IPS DF 19.7 (cell line): ENCODE results near the gene DNAH7.
"Not testable (repeated sequence)": the region's sequence is repeated elsewhere in the genome, so short reads cannot be mapped to it uniquely, and the experiment has no call there.

Experiments
- DNase-seq: peaks from one replicate; pipeline ENCODE4 v3.0.0-alpha.2; 2013; ENCODE audit warnings: low read depth, low spot score

Gene DNAH7

GRCh38 chr2:195730912-195731311 is 337.7 kb downstream of the DNAH7 start:
- no peak for DNase-seq

- no peak for DNase-seq
Observed at GRCh38 chr2:195727106-195727505, 341.5 kb downstream of the DNAH7 start.

DNA sequence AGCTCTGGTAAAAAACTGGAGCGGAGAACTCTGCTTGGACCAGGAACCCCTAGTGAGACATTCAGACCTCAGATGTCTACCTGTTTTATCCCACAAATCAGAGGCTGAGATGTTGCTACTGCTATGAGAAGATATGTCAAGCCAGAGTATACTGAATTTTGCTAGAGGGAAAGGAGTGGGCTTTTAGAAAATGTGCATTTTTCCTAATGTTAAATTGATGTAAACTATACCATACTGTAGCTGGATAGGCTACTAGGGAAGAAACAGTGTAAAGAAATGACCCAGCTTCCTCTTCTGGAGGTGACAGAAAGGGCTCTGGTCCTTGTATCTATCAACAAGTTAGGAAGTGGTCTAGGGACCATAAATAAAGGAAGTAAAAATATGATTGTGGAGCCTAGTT is 346.6 kb downstream of the DNAH7 start:
- DNase-seq = no peak

DNA sequence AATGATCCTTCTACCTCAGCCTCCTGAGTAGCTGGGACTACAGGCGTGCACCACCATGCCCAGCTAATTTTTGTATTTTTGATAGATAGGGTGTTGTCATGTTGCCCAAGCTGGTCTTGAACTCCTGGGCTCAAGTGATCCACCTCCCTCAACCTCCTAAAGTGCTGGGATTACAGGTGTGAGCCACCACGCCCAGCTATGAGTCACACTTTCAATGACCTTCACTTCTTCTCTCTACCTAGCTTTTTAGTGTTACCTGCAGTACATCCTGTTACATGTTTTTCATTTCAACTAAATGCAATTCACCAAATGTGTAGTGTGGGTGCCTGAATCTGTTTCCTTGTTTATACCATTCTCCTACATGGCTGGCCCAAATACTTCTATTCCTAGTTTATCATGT is 347.6 kb downstream of the DNAH7 start:
- no peak for DNase-seq

GRCh38 chr2:195716466-195716865 is 352.2 kb downstream of the DNAH7 start:
- DNase-seq = no peak

DNA sequence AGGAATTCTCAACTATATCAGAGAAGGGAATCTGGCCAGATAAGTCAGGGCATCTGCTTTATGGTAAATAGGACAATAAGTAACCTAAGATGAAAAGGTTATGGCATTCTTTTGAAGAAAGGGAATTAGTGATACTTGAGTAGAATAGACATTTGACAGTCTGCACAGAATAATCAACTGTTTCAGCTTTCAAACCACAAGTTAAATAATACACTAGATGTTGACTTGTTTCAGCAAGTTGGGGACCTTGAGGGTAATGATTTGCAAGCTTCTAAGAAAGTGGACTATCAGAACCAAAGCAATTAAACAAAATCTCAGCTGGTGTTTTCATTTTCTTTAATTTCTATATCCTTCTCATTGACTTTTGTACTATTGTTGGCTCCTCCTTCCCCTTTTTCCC is 357.2 kb downstream of the DNAH7 start:
- DNase-seq = no peak

DNA sequence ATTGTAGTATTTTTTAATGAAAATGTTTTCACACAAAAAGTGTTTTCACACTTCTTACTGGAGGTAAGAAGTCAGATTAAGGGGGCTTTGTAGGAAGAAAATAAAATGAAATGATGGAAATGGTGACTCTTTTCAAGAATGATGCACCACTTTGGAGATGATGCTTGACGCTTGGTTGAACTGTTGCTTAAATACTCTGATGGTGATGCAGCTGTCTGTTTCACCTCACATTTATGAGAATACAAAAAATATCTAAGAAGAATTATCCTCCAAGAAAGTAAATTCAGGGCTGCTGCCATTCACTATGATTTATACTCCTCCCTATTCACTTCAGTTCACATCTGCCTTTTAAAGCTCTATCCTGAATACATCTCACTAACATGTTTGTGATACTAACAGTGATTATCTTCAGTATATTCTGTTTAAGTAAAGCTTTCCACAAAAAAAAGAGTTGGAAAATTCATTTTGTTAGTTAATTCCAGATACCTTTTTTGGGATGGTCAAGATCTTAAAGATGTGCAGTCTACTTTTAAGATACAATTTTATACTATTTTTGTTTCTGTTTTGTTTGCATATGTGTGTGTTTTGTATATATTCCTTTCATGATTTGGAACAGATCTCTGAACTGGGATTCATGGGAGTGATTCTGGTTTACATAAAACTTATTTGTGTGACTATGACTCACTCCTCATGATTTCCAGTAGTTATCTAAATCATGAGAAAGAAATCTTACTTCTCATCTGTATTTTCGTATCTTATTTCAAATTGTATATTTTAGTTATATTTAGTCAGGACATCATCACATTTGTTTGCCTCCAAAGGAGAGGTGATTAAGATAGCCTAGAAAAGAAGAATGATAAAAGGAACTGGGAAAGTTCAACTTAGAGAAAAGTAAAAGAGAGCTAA is 358.5 kb downstream of the DNAH7 start:
- no peak for DNase-seq

DNA sequence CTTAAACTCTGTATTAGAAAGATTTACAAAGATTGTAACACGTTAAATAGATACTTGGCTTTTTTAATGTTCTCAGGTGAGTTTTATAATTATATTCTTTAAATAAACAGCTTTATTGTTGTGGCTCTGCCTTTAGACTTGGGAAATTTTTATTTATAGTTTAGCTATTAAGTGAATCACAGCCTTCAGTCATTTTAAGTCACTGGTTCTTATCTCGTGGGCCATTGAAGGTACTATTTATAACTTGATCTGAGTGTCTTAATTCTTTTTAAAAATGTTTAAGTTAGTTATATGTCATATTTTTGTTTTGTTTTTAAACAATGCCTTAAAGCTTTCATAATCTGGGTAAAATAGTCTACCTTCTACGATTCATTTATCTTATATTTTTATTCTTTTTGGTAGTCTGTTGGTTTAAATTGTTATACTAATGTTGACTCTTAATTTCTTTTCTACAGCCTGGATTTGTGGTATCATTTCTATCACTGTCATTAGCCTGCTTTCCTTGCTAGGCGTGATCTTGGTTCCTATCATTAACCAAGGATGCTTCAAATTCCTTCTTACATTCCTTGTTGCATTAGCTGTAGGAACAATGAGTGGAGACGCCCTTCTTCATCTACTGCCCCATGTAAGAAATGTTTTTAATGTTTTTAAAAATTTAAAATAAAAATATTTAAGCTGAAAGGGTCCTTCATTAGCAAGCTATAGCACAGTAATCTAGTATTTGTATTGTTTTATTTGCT is 362.3 kb downstream of the DNAH7 start:
- DNase-seq = no peak

- DNase-seq = no peak
Observed at GRCh38 chr2:195700480-195700879, 368.2 kb downstream of the DNAH7 start.

- no peak for DNase-seq
Observed at GRCh38 chr2:195697681-195698220, 370.9 kb downstream of the DNAH7 start.

GRCh38 chr2:195696012-195696411 is 372.6 kb downstream of the DNAH7 start:
- DNase-seq = no peak

DNA sequence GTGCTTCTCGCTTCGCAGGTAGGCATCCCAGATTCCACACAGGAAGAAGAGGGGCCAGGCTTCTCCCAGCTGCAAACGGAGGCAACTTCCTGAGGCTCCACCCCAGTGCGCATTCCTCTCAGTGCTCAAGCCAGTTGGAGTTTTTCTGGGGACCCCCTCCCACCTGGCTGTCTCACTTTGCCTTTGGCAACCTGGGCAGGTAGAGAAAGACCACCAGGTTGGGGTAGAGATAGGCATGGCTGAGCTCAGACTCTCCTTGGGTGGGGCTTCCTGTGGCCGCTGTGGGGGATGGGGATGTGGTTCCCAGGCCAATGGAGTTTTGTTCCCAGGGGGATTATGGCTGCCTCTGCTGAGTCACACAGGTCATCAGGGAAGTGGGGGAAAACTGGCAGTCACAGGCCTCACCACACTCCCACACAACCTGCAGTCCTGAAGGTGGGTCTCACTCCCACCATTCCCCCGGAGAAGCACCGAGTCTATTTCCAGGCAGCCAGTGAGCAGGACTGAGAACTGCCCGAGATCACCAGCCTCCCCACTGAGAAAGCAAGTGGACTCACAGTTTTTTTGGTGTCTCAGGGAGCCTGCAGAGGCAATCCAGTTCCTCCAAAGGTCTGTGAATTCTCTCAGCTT is 373.5 kb downstream of the DNAH7 start:
- DNase-seq = no peak

- no peak for DNase-seq
Observed at GRCh38 chr2:195694553-195694952, 374.1 kb downstream of the DNAH7 start.

DNA sequence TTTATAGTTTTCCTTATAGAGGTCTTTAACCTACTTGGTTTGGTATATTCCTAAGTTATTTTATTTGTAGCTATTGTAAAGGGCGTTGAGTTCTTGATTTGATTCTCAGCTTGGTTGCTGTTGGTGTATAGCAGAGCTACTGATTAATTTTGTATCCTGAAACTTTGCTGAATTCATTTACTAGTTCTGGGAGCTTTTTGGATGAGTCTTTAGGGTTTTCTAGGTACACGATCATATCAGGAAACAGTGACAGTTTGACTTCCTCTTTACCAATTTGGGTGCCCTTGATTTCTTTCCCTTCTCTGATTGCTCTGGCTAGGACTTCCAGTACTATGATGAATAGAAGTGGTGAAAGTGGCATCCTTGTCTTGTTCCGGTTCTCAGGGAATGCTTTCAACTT is 376.1 kb downstream of the DNAH7 start:
- not testable (repeated sequence) for DNase-seq
